Activated naive CD8-positive, alpha-beta T cell treated with anti-CD3 and anti-CD28 coated beads, Interleukin-2, amount 10 ng/mL, durations not matched to agents 7 days and 5 days (primary cell): Measurements from ENCODE around the gene BRD8. TPM values are rescaled to one million over a fixed set of nuclear protein-coding genes. Genes with fewer than 3 reads are reported as not detected.
"Not testable (repeated sequence)": the region's sequence is repeated elsewhere in the genome, so short reads cannot be mapped to it uniquely, and the experiment has no call there.

Source experiments
- ATAC-seq: fragments of 150-1000 bp; cut with Tn5 transposase; one replicate; pipeline ENCODE4 v1.10.0; 2021; ENCODE audit warnings: low read depth, moderate library complexity
- POLR2A ChIA-PET: fragments of 350-600 bp; sonication (Branson Sonifier 250); formaldehyde crosslinking; loops from one replicate; lab custom pipeline; 2021; ENCODE audit warnings: antibody characterized with exemption; lab: Charles Lee
- DNase-seq: peaks from one replicate; pipeline ENCODE4 v3.0.0; 2021
- H3K27ac Mint-ChIP-seq: one replicate; pipeline ENCODE4 v1.8.0; 2022; ENCODE audit warnings: mild to moderate bottlenecking, mixed read lengths
- H3K27me3 Mint-ChIP-seq: one replicate; pipeline ENCODE4 v1.8.0; 2022; ENCODE audit warnings: mild to moderate bottlenecking, moderate library complexity, mixed read lengths
- H3K36me3 Mint-ChIP-seq: one replicate; pipeline ENCODE4 v1.8.0; 2021; ENCODE audit warnings: mild to moderate bottlenecking, mixed read lengths
- H3K4me1 Mint-ChIP-seq: one replicate; pipeline ENCODE4 v1.8.0; 2021; ENCODE audit warnings: mixed read lengths
- H3K4me3 Mint-ChIP-seq: one replicate; pipeline ENCODE4 v1.8.0; 2022; ENCODE audit warnings: mild to moderate bottlenecking, moderate library complexity, mixed read lengths
- H3K9me3 Mint-ChIP-seq: one replicate; pipeline ENCODE4 v1.8.0; 2021; ENCODE audit warnings: mixed read lengths
- total RNA-seq, 2 experiments: library from RNA; stranded (reverse); gene quantifications; one replicate each; pipeline ENCODE4 v1.2.3, GENCODE V29; 2021

BRD8 gene
- total RNA-seq, 2 experiments from 2014 or later, result 75.5 to 76.8 TPM

GRCh38 chr5:138148811-138149210 lies 29.6 kb downstream of the BRD8 start:
- no peak for ATAC-seq
- Mint-ChIP-seq H3K27ac (no peak overlapping the region), H3K9me3 (no peaks in the 10 kb centered on the region), H3K27me3 (peaks cover 16% of the 10 kb centered on the region), H3K4me3 (no peak overlapping the region), H3K36me3 (no peaks in the 10 kb centered on the region), H3K4me1 (no peaks in the 10 kb centered on the region)
- POLR2A ChIA-PET, result no interaction called here
- DNase-seq, result no peak

GRCh38 chr5:138143578-138143977 lies 34.9 kb downstream of the BRD8 start:
- ATAC-seq, H3K4me3 Mint-ChIP-seq, H3K4me1 Mint-ChIP-seq, H3K9me3 Mint-ChIP-seq, DNase-seq, H3K27ac Mint-ChIP-seq, H3K36me3 Mint-ChIP-seq: not testable (repeated sequence)
- POLR2A ChIA-PET, result interaction anchor here (0.6 kb wide), 2 partner anchors 11 to 1048 kb away, joined by 3 to 4 read pairs; no protein-coding TSS in a partner anchor
- peaks cover 14% of the 10 kb centered on the region for H3K27me3 Mint-ChIP-seq

- no peak for ATAC-seq
- POLR2A ChIA-PET, result no interaction called here
- Mint-ChIP-seq H3K27me3 (peaks cover 22% of the 10 kb centered on the region), H3K9me3 (no peaks in the 10 kb centered on the region), H3K4me3 (no peak overlapping the region), H3K36me3 (no peaks in the 10 kb centered on the region), H3K27ac (no peak overlapping the region), H3K4me1 (peaks cover 2% of the 10 kb centered on the region)
- DNase-seq, result no peak
These were observed 36.7 kb downstream of the BRD8 start for GRCh38 chr5:138141734-138142133.

- Mint-ChIP-seq H3K9me3 (no peaks in the 10 kb centered on the region), H3K4me1 (peaks cover 2% of the 10 kb centered on the region), H3K4me3 (no peak overlapping the region), H3K27ac (no peak overlapping the region), H3K36me3 (no peaks in the 10 kb centered on the region), H3K27me3 (peaks cover 22% of the 10 kb centered on the region)
- DNase-seq (no peak), ATAC-seq (no peak)
- POLR2A ChIA-PET, result no interaction called here
These were observed 38.2 kb downstream of the BRD8 start for GRCh38 chr5:138140268-138140667.

- Mint-ChIP-seq H3K4me3 (no peak overlapping the region), H3K27me3 (peaks cover 22% of the 10 kb centered on the region), H3K36me3 (no peaks in the 10 kb centered on the region), H3K27ac (no peak overlapping the region), H3K4me1 (peaks cover 2% of the 10 kb centered on the region), H3K9me3 (no peaks in the 10 kb centered on the region)
- no peak for DNase-seq
- POLR2A ChIA-PET, result no interaction called here
- ATAC-seq, result no peak
These were observed 38.7 kb downstream of the BRD8 start for GRCh38 chr5:138139781-138140090.

GRCh38 chr5:138138949-138139780 lies 39.3 kb downstream of the BRD8 start, which contains the start of gene NME5:
Gene NME5 (minus strand): TSS chr5:138139428. CDS start chr5:138138780, 648 bp downstream.
- ATAC-seq, result no peak
- H3K9me3 Mint-ChIP-seq, result no peaks in the 10 kb centered on the region
- no peak within 1 kb of the TSS for H3K4me3 Mint-ChIP-seq
- peaks cover 2% of the 10 kb centered on the region for H3K4me1 Mint-ChIP-seq
- H3K36me3 Mint-ChIP-seq, result no peaks in the 10 kb centered on the region
- DNase-seq, result no peak
- peaks cover 22% of the 10 kb centered on the region for H3K27me3 Mint-ChIP-seq
- POLR2A ChIA-PET, result no interaction called here
- H3K27ac Mint-ChIP-seq, result no peak within 1 kb of the TSS

GRCh38 chr5:138132543-138132942 lies 45.9 kb downstream of the BRD8 start:
- Mint-ChIP-seq H3K9me3 (no peaks in the 10 kb centered on the region), H3K4me1 (peaks cover 5% of the 10 kb centered on the region), H3K4me3 (no peak overlapping the region), H3K27me3 (peaks cover 16% of the 10 kb centered on the region), H3K36me3 (no peaks in the 10 kb centered on the region), H3K27ac (no peak overlapping the region)
- DNase-seq, result no peak
- ATAC-seq, result no peak
- POLR2A ChIA-PET, result interaction anchor here (0.7 to 1.9 kb wide), 4 partner anchors 11 to 99 kb away, joined by 3 to 15 read pairs (median 5); no protein-coding TSS in a partner anchor

- peaks cover 29% of the 10 kb centered on the region for H3K27me3 Mint-ChIP-seq
- peaks cover 5% of the 10 kb centered on the region for H3K4me1 Mint-ChIP-seq
- no peak for ATAC-seq
- no peaks in the 10 kb centered on the region for H3K9me3 Mint-ChIP-seq
- no peaks in the 10 kb centered on the region for H3K36me3 Mint-ChIP-seq
- POLR2A ChIA-PET, result no interaction called here
- no peak overlapping the region for H3K4me3 Mint-ChIP-seq
- no peak overlapping the region for H3K27ac Mint-ChIP-seq
- DNase-seq, result no peak
These were observed 49.1 kb downstream of the BRD8 start for GRCh38 chr5:138129347-138129746.

GRCh38 chr5:138128334-138128733 lies 50.1 kb downstream of the BRD8 start:
- ATAC-seq (no peak), DNase-seq (no peak)
- H3K27me3 Mint-ChIP-seq, result peaks cover 31% of the 10 kb centered on the region
- no peak overlapping the region for H3K4me3 Mint-ChIP-seq
- H3K9me3 Mint-ChIP-seq, result no peaks in the 10 kb centered on the region
- H3K4me1 Mint-ChIP-seq, result peaks cover 2% of the 10 kb centered on the region
- POLR2A ChIA-PET, result interaction anchor here (0.5 kb wide), 1 partner anchor 19 kb away, joined by 3 read pairs; no protein-coding TSS in a partner anchor
- no peaks in the 10 kb centered on the region for H3K36me3 Mint-ChIP-seq
- H3K27ac Mint-ChIP-seq, result no peak overlapping the region

- Mint-ChIP-seq H3K9me3 (peaks cover 1% of the 10 kb centered on the region), H3K36me3 (no peaks in the 10 kb centered on the region), H3K4me1 (no peaks in the 10 kb centered on the region), H3K4me3 (no peak overlapping the region), H3K27me3 (peaks cover 22% of the 10 kb centered on the region), H3K27ac (no peak overlapping the region)
- ATAC-seq, result no peak
- no peak for DNase-seq
- POLR2A ChIA-PET, result no interaction called here
These were observed 63.2 kb downstream of the BRD8 start for GRCh38 chr5:138115254-138115653.

GRCh38 chr5:138111937-138112336 lies 66.5 kb downstream of the BRD8 start:
- no peak for ATAC-seq
- POLR2A ChIA-PET, result no interaction called here
- H3K27me3 Mint-ChIP-seq, result peaks cover 21% of the 10 kb centered on the region
- H3K4me3 Mint-ChIP-seq, result no peak overlapping the region
- DNase-seq, result no peak
- no peaks in the 10 kb centered on the region for H3K9me3 Mint-ChIP-seq
- no peak overlapping the region for H3K27ac Mint-ChIP-seq
- no peaks in the 10 kb centered on the region for H3K4me1 Mint-ChIP-seq
- H3K36me3 Mint-ChIP-seq, result no peaks in the 10 kb centered on the region

GRCh38 chr5:138111181-138111580 lies 67.2 kb downstream of the BRD8 start:
- Mint-ChIP-seq H3K4me1 (no peaks in the 10 kb centered on the region), H3K9me3 (no peaks in the 10 kb centered on the region), H3K27ac (no peak overlapping the region), H3K4me3 (no peak overlapping the region), H3K36me3 (no peaks in the 10 kb centered on the region), H3K27me3 (peaks cover 22% of the 10 kb centered on the region)
- DNase-seq (no peak), ATAC-seq (no peak)
- POLR2A ChIA-PET, result no interaction called here

- no peak overlapping the region for H3K27ac Mint-ChIP-seq
- H3K4me3 Mint-ChIP-seq, result no peak overlapping the region
- peaks cover 22% of the 10 kb centered on the region for H3K27me3 Mint-ChIP-seq
- no peak for ATAC-seq
- no peaks in the 10 kb centered on the region for H3K9me3 Mint-ChIP-seq
- POLR2A ChIA-PET, result no interaction called here
- no peaks in the 10 kb centered on the region for H3K4me1 Mint-ChIP-seq
- no peak for DNase-seq
- no peaks in the 10 kb centered on the region for H3K36me3 Mint-ChIP-seq
These were observed 68.0 kb downstream of the BRD8 start for GRCh38 chr5:138110266-138110963.
